HG03175 (cell line): ENCODE results near the gene KCNQ1.

ENCODE experiments used
- ATAC-seq: cut with Tn5 transposase; IDR thresholded peaks from one replicate; pipeline ENCODE4 v1.9.1; 2021; ENCODE audit warnings: mild to moderate bottlenecking, moderate library complexity; ENCODE audit not compliant: unreplicated experiment

The KCNQ1 gene

GRCh38 chr11:2704896-2705606, 260.2 kb downstream of the KCNQ1 start:
- no peak for ATAC-seq

- no peak for ATAC-seq
These were observed 261.5 kb downstream of the KCNQ1 start for GRCh38 chr11:2706321-2706720.

GRCh38 chr11:2707736-2708135, 262.9 kb downstream of the KCNQ1 start:
- ATAC-seq: no peak

GRCh38 chr11:2708151-2708581, 263.4 kb downstream of the KCNQ1 start:
- no peak for ATAC-seq

GRCh38 chr11:2708757-2709281, 264.0 kb downstream of the KCNQ1 start:
- ATAC-seq: no peak

- ATAC-seq: no peak
These were observed 264.6 kb downstream of the KCNQ1 start for GRCh38 chr11:2709429-2709828.

- no peak for ATAC-seq
These were observed 266.4 kb downstream of the KCNQ1 start for GRCh38 chr11:2711161-2711560.

- ATAC-seq: no peak
These were observed 268.3 kb downstream of the KCNQ1 start for GRCh38 chr11:2713094-2713493.

- ATAC-seq: no peak
These were observed 269.1 kb downstream of the KCNQ1 start for GRCh38 chr11:2713661-2714462.

GRCh38 chr11:2714463-2714800, 269.6 kb downstream of the KCNQ1 start:
- no peak for ATAC-seq

GRCh38 chr11:2714871-2715270, 270.1 kb downstream of the KCNQ1 start:
- no peak for ATAC-seq

GRCh38 chr11:2715716-2716350, 271.0 kb downstream of the KCNQ1 start:
- no peak for ATAC-seq

GRCh38 chr11:2716376-2717095, 271.7 kb downstream of the KCNQ1 start:
- no peak for ATAC-seq

GRCh38 chr11:2717561-2718325, 272.9 kb downstream of the KCNQ1 start:
- ATAC-seq: no peak

GRCh38 chr11:2718817-2719438, 274.1 kb downstream of the KCNQ1 start:
- no peak for ATAC-seq

GRCh38 chr11:2719831-2720590, 275.2 kb downstream of the KCNQ1 start:
- no peak for ATAC-seq

GRCh38 chr11:2721210-2721916, 276.6 kb downstream of the KCNQ1 start:
- no peak for ATAC-seq

GRCh38 chr11:2722955-2723354, 278.1 kb downstream of the KCNQ1 start:
- no peak for ATAC-seq
